ENCODE data around the gene TBX18. TPM values are rescaled to one million over a fixed set of nuclear protein-coding genes. Genes with fewer than 3 reads are reported as not detected.

The TBX18 gene
- total RNA-seq, 1 experiment from 2014 or later: not detected

DNA sequence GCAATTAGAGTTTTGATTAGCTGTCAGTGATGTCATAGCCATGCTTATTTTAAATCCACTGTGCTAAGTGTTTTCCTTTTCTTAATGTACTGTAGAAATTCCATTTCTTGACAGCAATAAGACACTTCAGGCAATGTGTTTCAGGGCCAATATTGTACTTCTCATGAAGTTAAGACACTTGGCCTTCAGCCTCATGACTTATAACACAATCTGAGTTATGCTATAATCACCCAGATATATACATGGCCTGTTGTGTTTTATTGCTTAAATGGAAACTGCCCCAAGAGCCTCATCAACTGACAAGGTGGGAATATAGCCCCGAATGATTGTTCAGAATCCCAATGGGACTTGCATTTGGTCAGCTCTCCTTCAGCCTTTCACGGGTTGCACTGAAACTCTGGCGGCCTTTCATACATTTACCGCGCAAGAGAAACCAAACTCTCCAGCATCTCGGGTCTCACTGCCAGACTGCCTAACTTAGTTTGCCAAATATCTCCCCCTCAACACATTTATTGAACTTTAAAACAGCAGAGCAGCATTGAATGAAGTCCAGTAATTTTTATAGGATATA lies 44.2 kb upstream of the TBX18 start:
- TF ChIP-seq, protein P1, sequence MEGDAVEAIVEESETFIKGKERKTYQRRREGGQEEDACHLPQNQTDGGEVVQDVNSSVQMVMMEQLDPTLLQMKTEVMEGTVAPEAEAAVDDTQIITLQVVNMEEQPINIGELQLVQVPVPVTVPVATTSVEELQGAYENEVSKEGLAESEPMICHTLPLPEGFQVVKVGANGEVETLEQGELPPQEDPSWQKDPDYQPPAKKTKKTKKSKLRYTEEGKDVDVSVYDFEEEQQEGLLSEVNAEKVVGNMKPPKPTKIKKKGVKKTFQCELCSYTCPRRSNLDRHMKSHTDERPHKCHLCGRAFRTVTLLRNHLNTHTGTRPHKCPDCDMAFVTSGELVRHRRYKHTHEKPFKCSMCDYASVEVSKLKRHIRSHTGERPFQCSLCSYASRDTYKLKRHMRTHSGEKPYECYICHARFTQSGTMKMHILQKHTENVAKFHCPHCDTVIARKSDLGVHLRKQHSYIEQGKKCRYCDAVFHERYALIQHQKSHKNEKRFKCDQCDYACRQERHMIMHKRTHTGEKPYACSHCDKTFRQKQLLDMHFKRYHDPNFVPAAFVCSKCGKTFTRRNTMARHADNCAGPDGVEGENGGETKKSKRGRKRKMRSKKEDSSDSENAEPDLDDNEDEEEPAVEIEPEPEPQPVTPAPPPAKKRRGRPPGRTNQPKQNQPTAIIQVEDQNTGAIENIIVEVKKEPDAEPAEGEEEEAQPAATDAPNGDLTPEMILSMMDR (IDR thresholded peaks at IDR 0.05; ENCODE audit: insufficient read depth in 1 of 2, low read depth in 1 of 2, low read length in 1 of 2, severe bottlenecking in 1 of 2, unreplicated experiment in 1 of 2): no peak
- peaks cover 2% of the 10 kb centered on the region for H3K27me3 Mint-ChIP-seq (ENCODE audit: insufficient read depth, unreplicated experiment)
- no peak overlapping the region for H3K4me3 Mint-ChIP-seq (ENCODE audit: unreplicated experiment)
- H3K27me3 ChIP-seq (replicated peaks; ENCODE audit: control insufficient read depth, insufficient read depth, low read length): no peaks in the 10 kb centered on the region
- intact Hi-C loops (cut with micrococcal nuclease; ENCODE audit: unreplicated experiment): no loop called here
- H3K27ac Mint-ChIP-seq (ENCODE audit: unreplicated experiment): no peak overlapping the region
- CTCF ChIA-PET: no interaction called here
- DNase-seq: no peak
- H3K36me3 Mint-ChIP-seq (ENCODE audit: insufficient read depth, unreplicated experiment): no peaks in the 10 kb centered on the region
- POLR2A ChIA-PET: no interaction called here
- no TSS peak for BruUV-seq (replicated peaks)
- H3K36me3 ChIP-seq (ENCODE audit: control insufficient read depth, insufficient read depth, low read length): no peaks in the 10 kb centered on the region
- no peaks in the 10 kb centered on the region for H3K9me3 Mint-ChIP-seq (ENCODE audit: unreplicated experiment)
- H3K4me3 ChIP-seq (ENCODE audit: low read depth, low read length): no peak overlapping the region
- H3K4me1 Mint-ChIP-seq (ENCODE audit: low read depth, unreplicated experiment): no peaks in the 10 kb centered on the region
- no peaks in the 10 kb centered on the region for H3K9me3 ChIP-seq
- no peaks in the 10 kb centered on the region for H3K4me1 ChIP-seq

DNA sequence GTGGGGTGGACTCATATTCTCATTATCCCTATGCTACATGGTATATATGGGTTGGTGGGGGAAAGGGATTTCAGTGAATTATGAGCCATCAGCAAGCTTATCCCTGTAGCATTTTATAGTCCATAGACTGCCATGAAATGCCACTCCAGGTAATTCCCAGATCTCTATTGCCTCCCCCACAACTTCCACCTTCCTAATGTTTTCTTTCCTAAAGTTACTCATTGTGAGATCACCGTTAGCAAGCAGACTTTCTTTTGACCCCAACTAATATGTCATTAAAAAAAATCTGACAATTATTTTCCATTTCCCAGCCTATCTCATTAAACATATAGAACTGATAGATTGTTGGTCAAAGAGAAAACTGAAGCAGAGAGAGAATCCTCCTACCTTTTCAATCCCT lies 40.7 kb upstream of the TBX18 start:
- Mint-ChIP-seq H3K4me1 (ENCODE audit: low read depth, unreplicated experiment) (no peaks in the 10 kb centered on the region), H3K4me3 (ENCODE audit: unreplicated experiment) (no peak overlapping the region), H3K36me3 (ENCODE audit: insufficient read depth, unreplicated experiment) (no peaks in the 10 kb centered on the region), H3K27me3 (ENCODE audit: insufficient read depth, unreplicated experiment) (peaks cover 4% of the 10 kb centered on the region), H3K9me3 (ENCODE audit: unreplicated experiment) (no peaks in the 10 kb centered on the region), H3K27ac (ENCODE audit: unreplicated experiment) (no peak overlapping the region)
- intact Hi-C loops (cut with micrococcal nuclease; ENCODE audit: unreplicated experiment): no loop called here
- TF ChIP-seq, protein P1 (IDR thresholded peaks at IDR 0.05; ENCODE audit: insufficient read depth in 1 of 2, low read depth in 1 of 2, low read length in 1 of 2, severe bottlenecking in 1 of 2, unreplicated experiment in 1 of 2): no peak
- no peaks in the 10 kb centered on the region for H3K36me3 ChIP-seq (ENCODE audit: control insufficient read depth, insufficient read depth, low read length)
- no peaks in the 10 kb centered on the region for H3K4me1 ChIP-seq
- BruUV-seq (replicated peaks): no TSS peak
- ChIA-PET CTCF (no interaction called here), POLR2A (no interaction called here)
- H3K9me3 ChIP-seq: no peaks in the 10 kb centered on the region
- DNase-seq: no peak
- H3K27me3 ChIP-seq (replicated peaks; ENCODE audit: control insufficient read depth, insufficient read depth, low read length): no peaks in the 10 kb centered on the region
- H3K4me3 ChIP-seq (ENCODE audit: low read depth, low read length): no peak overlapping the region

DNA sequence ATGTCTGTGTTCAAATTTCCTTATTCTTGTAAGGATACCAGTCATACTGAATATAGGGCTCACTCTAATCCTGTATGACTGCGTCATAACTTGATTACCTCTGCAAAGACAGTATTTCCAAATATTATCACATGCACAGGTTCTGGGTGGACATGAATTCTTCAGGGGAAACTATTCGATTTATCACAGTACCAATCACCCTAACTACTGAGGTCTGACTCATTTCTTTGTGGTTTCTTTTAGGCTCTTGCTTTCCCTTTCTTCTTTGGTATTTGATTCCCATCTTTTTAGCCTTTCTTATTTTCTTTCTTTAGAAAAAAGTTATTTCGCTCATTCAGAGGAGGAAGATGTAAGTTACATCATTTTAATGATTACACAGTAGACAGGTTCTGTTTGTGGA lies 40.3 kb upstream of the TBX18 start:
- ChIA-PET CTCF (no interaction called here), POLR2A (no interaction called here)
- H3K4me1 Mint-ChIP-seq (ENCODE audit: low read depth, unreplicated experiment): no peaks in the 10 kb centered on the region
- BruUV-seq (replicated peaks): no TSS peak
- H3K36me3 Mint-ChIP-seq (ENCODE audit: insufficient read depth, unreplicated experiment): no peaks in the 10 kb centered on the region
- no peak for DNase-seq
- Histone ChIP-seq H3K4me3 (ENCODE audit: low read depth, low read length) (no peak overlapping the region), H3K9me3 (no peaks in the 10 kb centered on the region), H3K36me3 (ENCODE audit: control insufficient read depth, insufficient read depth, low read length) (no peaks in the 10 kb centered on the region), H3K27me3 (replicated peaks; ENCODE audit: control insufficient read depth, insufficient read depth, low read length) (no peaks in the 10 kb centered on the region), H3K4me1 (no peaks in the 10 kb centered on the region)
- TF ChIP-seq, protein P1 (IDR thresholded peaks at IDR 0.05; ENCODE audit: insufficient read depth in 1 of 2, low read depth in 1 of 2, low read length in 1 of 2, severe bottlenecking in 1 of 2, unreplicated experiment in 1 of 2): no peak
- no peaks in the 10 kb centered on the region for H3K9me3 Mint-ChIP-seq (ENCODE audit: unreplicated experiment)
- H3K27me3 Mint-ChIP-seq (ENCODE audit: insufficient read depth, unreplicated experiment): peaks cover 4% of the 10 kb centered on the region
- H3K4me3 Mint-ChIP-seq (ENCODE audit: unreplicated experiment): no peak overlapping the region
- intact Hi-C loops (cut with micrococcal nuclease; ENCODE audit: unreplicated experiment): no loop called here
- H3K27ac Mint-ChIP-seq (ENCODE audit: unreplicated experiment): no peak overlapping the region
